A549 (cell line): ENCODE measurements around the gene CNTN1.

Source experiments
- CHD2 ChIP-seq: fragments of 150-350 bp; IDR thresholded peaks from 2 replicates; pipeline ENCODE4 v1.6.1; 2014; ENCODE audit warnings: low read length; ENCODE audit not compliant: partially characterized antibody
- CHD4 ChIP-seq: fragments of 200-600 bp; sonication (generic); IDR thresholded peaks from 2 replicates; pipeline ENCODE4 v1.6.1; 2016; ENCODE audit warnings: antibody characterized with exemption, mild to moderate bottlenecking, borderline replicate concordance
- EP300 ChIP-seq, 2 experiments: fragments of >200 bp; sonication (Bioruptor Twin); formaldehyde crosslinking; IDR thresholded peaks; 2 replicates in 1 of 2; 3 replicates in 1 of 2; pipeline ENCODE4 v1.6.1; 2016 to 2017
- GATA3 ChIP-seq: IDR thresholded peaks from 2 replicates; pipeline ENCODE4 v1.6.1; 2012; ENCODE audit warnings: borderline replicate concordance
- MYC ChIP-seq: IDR thresholded peaks from 2 replicates; pipeline ENCODE4 v1.6.1; 2012; ENCODE audit warnings: mild to moderate bottlenecking, inconsistent platforms, low read length, improper control_type of control experiment, borderline replicate concordance
- POLR2A ChIP-seq: IDR thresholded peaks from 2 replicates; pipeline ENCODE4 v1.6.1; 2012; ENCODE audit warnings: mild to moderate bottlenecking, low read length
- RAD21 ChIP-seq, 2 experiments: fragments of >200 bp in 1 of 2; sonication (Bioruptor Twin) in 1 of 2; formaldehyde crosslinking in 1 of 2; IDR thresholded peaks in 1 of 2; conservative IDR thresholded peaks in 1 of 2; 2 replicates in 1 of 2; 3 replicates in 1 of 2; pipeline ENCODE4 v1.6.1; 2012 to 2018; ENCODE audit warnings: inconsistent platforms in 1 of 2
- RFX5 ChIP-seq: fragments of 450-650 bp; IDR thresholded peaks from 2 replicates; pipeline ENCODE4 v1.7.1; 2014; ENCODE audit warnings: antibody characterized with exemption, mild to moderate bottlenecking, moderate library complexity
- ZFP36 ChIP-seq: fragments of 450-650 bp; IDR thresholded peaks from 2 replicates; pipeline ENCODE4 v1.6.1; 2014; ENCODE audit warnings: borderline replicate concordance; ENCODE audit not compliant: partially characterized antibody
- TF ChIP-seq, protein P1 (sequence below): IDR thresholded peaks from 2 replicates; pipeline ENCODE4 v1.6.1; 2012
- TF ChIP-seq, protein P2 (sequence below): fragments of >200 bp; sonication (Bioruptor Twin); formaldehyde crosslinking; IDR thresholded peaks from 3 replicates; pipeline ENCODE4 v1.5.1; 2016
- TF ChIP-seq, protein P3 (sequence below): IDR thresholded peaks from 2 replicates; pipeline ENCODE4 v1.6.1; 2012; ENCODE audit warnings: low read depth, borderline replicate concordance

DNA sequence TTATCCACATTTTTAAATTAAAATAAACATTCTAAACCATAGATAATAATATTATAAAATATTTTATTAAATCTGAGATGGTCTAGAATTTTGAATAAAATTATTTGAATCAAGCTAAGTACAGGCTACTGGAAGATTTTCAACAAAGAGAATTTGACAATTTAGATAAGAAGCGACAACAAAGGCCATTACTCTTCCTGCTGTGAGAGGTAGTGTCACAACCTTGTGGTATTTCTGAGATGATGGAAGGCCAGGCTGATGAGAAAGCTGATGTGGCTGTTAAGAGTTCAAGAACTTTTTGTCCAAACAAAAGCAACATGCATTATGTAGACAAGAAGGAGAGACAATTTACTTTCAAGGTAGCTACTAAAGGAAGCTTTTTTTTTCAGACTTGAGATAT lies 43.7 kb upstream of the CNTN1 start:
- TF ChIP-seq POLR2A (no peak), CHD2 (no peak), CHD4 (no peak), EP300 (IDR thresholded peaks at IDR 0.05) (no peak), MYC (no peak), ZFP36 (no peak), GATA3 (peak; percentile 31; the same call in 1 of the 2 replicates), RFX5 (no peak), RAD21 (conservative IDR thresholded peaks at IDR 0.05 in 1 of 2, IDR thresholded peaks at IDR 0.05 in 1 of 2) (no peak)
- TF ChIP-seq, protein P1, sequence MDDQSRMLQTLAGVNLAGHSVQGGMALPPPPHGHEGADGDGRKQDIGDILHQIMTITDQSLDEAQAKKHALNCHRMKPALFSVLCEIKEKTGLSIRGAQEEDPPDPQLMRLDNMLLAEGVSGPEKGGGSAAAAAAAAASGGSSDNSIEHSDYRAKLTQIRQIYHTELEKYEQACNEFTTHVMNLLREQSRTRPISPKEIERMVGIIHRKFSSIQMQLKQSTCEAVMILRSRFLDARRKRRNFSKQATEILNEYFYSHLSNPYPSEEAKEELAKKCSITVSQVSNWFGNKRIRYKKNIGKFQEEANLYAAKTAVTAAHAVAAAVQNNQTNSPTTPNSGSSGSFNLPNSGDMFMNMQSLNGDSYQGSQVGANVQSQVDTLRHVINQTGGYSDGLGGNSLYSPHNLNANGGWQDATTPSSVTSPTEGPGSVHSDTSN, result no peak
- TF ChIP-seq, protein P2, sequence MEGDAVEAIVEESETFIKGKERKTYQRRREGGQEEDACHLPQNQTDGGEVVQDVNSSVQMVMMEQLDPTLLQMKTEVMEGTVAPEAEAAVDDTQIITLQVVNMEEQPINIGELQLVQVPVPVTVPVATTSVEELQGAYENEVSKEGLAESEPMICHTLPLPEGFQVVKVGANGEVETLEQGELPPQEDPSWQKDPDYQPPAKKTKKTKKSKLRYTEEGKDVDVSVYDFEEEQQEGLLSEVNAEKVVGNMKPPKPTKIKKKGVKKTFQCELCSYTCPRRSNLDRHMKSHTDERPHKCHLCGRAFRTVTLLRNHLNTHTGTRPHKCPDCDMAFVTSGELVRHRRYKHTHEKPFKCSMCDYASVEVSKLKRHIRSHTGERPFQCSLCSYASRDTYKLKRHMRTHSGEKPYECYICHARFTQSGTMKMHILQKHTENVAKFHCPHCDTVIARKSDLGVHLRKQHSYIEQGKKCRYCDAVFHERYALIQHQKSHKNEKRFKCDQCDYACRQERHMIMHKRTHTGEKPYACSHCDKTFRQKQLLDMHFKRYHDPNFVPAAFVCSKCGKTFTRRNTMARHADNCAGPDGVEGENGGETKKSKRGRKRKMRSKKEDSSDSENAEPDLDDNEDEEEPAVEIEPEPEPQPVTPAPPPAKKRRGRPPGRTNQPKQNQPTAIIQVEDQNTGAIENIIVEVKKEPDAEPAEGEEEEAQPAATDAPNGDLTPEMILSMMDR, result no peak
- TF ChIP-seq, protein P3, sequence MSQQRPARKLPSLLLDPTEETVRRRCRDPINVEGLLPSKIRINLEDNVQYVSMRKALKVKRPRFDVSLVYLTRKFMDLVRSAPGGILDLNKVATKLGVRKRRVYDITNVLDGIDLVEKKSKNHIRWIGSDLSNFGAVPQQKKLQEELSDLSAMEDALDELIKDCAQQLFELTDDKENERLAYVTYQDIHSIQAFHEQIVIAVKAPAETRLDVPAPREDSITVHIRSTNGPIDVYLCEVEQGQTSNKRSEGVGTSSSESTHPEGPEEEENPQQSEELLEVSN, result no peak
